Astrocyte of the spinal cord (primary cell): ENCODE results near the gene ZNF217.
"Not testable (repeated sequence)": the region's sequence is repeated elsewhere in the genome, so short reads cannot be mapped to it uniquely, and the experiment has no call there.

Experiments
- DNase-seq: peaks from one replicate; pipeline ENCODE4 v3.0.0; 2011; ENCODE audit warnings: low read depth, low spot score
- H3K4me3 ChIP-seq: 2 replicates; pipeline ENCODE4 v1.5.1; 2011; ENCODE audit warnings: low read depth, mild to moderate bottlenecking, low read length, moderate library complexity
- in situ Hi-C: cut with HindIII; loops from 2 replicates; pipeline ENCODE4 v1.10.0; 2017; ENCODE audit warnings: low sequenced_read_pairs
- TF ChIP-seq, protein P1 (sequence below): IDR thresholded peaks from 2 replicates; pipeline ENCODE4 v1.5.1; 2012; ENCODE audit warnings: low read depth, mild to moderate bottlenecking, low read length, inconsistent platforms

ZNF217 gene

DNA sequence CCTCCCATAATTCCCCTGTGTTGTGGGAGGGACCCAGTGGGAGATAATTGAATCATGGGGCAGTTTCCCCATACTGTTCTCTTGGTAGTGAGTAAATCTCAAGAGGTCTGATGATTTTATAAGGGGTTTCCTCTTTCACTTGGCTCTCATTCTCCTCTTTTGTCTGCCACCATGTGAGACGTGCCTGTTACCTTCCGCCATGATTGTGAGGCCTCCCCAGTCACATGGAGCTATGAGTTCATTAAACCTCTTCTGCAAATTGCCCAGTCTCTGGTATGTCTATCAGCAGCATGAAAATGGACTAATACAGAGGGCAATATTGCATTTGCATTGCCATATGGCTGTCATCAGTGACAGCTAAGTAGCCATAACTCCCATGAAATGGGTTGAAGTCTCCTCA, 63.2 kb downstream of the ZNF217 start:
- no peak overlapping the region for H3K4me3 ChIP-seq
- TF ChIP-seq, protein P1, sequence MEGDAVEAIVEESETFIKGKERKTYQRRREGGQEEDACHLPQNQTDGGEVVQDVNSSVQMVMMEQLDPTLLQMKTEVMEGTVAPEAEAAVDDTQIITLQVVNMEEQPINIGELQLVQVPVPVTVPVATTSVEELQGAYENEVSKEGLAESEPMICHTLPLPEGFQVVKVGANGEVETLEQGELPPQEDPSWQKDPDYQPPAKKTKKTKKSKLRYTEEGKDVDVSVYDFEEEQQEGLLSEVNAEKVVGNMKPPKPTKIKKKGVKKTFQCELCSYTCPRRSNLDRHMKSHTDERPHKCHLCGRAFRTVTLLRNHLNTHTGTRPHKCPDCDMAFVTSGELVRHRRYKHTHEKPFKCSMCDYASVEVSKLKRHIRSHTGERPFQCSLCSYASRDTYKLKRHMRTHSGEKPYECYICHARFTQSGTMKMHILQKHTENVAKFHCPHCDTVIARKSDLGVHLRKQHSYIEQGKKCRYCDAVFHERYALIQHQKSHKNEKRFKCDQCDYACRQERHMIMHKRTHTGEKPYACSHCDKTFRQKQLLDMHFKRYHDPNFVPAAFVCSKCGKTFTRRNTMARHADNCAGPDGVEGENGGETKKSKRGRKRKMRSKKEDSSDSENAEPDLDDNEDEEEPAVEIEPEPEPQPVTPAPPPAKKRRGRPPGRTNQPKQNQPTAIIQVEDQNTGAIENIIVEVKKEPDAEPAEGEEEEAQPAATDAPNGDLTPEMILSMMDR: no peak
- DNase-seq: no peak
- in situ Hi-C loops: no loop called here

DNA sequence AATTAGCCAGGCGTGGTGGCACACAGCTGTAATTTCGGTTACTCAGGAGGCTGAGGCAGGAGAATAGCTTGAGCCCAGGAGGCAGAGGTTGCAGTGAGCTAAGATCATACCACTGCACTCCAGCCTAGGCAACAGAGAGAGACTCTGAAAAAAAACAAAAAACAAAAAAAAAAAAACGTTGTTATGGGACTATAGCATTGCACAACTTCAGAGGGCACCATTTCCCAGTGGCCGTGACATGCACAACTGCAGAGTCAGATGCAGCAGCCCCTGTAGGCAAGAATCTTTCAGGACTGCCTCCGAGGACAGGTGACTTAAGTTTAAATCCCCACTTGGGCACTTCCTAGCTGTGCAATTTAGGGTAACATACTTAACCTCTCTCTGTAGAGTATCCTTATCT, 64.0 kb downstream of the ZNF217 start:
- TF ChIP-seq, protein P1: no peak
- no peak for DNase-seq
- no peak overlapping the region for H3K4me3 ChIP-seq
- in situ Hi-C loops: no loop called here

DNA sequence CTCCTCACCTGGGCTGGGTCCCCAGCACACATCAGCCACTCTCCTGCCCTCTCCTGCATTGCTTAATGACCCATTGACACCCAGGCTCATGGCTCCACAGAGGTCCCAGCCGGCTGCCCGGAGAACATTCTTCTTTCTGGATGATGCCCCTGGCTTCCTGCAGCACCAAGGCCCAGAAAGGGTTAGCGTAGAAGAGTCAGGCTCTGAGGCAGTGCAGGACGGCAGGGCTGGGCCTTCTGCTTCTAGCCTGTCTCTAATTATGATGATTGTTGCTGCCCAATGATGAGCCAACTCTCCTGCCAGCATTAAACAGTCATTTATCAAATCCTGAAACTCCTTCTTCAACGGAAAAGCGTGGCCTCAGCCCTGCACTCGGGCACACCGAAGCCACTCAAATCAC, 66.4 kb downstream of the ZNF217 start:
- TF ChIP-seq, protein P1: no peak
- DNase-seq: no peak
- H3K4me3 ChIP-seq: no peak overlapping the region
- in situ Hi-C loops: no loop called here

DNA sequence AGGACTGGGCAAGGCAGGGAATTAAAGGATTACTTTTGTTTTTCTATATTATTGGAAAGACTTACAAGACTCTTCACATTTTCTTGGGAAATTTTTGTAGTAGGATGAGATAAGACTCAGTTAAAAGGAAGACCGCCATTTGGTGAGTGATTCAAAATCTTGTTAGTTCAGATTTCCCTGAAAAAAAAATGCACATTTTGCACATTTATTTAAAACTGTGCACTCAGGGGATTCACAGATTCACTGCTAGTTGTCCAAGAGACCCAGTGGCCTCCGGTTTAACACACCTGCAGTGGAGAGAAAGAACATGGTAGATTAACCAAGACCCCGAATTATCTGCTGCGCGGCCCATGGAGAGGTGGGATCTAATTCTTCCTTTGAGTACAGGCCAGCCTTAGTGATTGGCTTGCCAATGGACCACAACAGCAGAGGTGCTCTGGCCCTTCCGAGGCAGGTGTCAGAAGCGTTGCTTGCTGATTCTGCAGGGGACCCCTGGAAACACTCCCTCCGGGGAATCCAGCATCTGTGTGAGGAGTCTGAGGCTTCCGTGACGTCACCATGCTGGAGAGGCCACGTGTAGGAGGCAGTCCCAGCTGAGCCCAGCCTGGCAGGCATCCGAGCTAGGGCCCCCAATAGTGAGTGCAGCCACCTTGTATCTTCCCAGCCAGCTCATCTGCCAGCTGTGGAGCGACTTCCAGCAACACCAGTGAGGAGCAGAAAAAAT, 68.9 kb downstream of the ZNF217 start:
- TF ChIP-seq, protein P1: no peak
- no peak for DNase-seq
- in situ Hi-C loops: no loop called here
- no peak overlapping the region for H3K4me3 ChIP-seq

DNA sequence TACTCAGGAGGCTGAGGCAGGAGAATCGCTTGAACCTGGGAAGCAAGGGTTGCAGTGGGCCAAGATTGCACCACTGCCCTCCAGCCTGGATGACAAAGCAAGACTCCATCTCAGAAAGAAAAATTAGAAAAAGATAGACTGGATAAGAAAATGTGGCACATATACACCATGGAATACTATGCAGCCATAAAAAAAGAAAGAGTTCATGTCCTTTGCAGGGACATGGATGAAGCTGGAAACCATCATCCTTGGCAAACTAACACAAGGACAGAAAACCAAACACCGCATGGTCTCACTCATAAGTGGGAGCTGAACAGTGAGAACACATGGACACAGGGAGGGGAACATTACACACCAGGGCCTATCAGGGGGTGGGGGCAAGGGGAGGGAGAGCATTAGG, 70.0 kb downstream of the ZNF217 start:
- in situ Hi-C loops: not testable (repeated sequence)

DNA sequence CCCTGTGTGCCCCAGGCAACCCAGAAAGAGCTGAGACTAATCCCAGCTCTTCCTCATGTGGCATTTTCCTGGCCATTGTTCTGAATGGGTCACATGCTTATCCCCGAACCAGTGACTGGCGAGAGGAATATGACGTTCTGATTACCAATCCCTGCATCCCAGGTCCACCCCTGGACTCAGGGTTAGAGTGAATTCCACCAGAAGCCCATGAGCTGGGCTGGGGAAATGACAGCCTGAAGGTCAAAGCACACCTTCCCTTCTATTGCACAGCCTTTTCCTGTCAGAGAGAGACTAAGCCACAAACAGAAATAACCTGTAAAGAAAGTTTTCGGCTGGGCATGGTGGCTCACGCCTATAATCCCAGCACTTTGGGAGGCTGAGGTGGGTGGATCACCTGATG, 70.9 kb downstream of the ZNF217 start:
- in situ Hi-C loops: no loop called here
- no peak for DNase-seq
- H3K4me3 ChIP-seq: no peak overlapping the region
- TF ChIP-seq, protein P1: no peak

More for the DNA sequence above, 70.0 kb downstream of the ZNF217 start:
- not testable (repeated sequence) for DNase-seq, H3K4me3 ChIP-seq

DNA sequence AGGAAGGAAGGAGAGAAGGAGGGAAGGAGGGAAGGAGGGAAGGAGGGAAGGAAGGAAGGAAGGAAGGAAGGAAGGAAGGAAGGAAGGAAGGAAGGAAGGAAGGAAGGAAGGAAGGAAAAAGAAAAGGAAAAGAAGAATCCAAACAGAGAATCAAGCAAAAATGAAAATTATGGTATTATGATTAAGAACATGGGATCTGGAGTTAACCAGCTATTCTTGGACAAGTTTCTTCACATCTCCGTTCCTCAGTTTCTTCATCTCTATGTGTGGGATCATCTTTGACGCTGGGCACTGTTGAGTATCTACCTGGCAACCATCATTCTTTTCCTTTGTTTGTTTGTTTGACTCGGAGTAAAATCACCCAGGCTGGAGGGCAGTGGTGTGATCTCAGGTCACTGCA, 71.6 kb downstream of the ZNF217 start:
- in situ Hi-C loops: no loop called here
- TF ChIP-seq, protein P1: no peak
- DNase-seq: no peak

DNA sequence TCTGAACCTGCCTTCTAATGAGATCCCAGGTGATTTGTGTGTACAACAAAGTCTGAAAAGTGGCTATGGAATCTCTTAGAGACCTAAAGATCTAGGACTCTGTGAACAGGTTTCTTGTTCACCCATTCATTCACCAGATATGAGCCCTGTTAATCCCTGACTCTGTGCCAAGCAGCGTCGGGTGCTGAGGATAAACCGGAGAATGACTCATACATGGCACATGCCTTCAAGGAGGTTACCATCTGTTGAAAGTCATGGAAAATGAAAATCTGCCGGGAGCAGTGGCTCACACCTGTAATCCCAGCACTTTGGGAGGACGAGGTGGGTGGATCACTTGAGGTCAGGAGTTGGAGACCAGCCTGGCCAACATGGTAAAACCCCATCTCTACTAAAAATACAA, 72.2 kb downstream of the ZNF217 start:
- H3K4me3 ChIP-seq, in situ Hi-C loops: not testable (repeated sequence)
- DNase-seq: peak; percentile 30

More for the DNA sequence above, 71.6 kb downstream of the ZNF217 start:
- no peak overlapping the region for H3K4me3 ChIP-seq
